Rectal smooth muscle tissue (tissue), 1 donor: ENCODE results near the gene LARP6.
"Not testable (repeated sequence)": the region's sequence is repeated elsewhere in the genome, so short reads cannot be mapped to it uniquely, and the experiment has no call there.

Source experiments
- H3K27ac ChIP-seq: one replicate; pipeline ENCODE4 v1.7.0; 2013; ENCODE audit warnings: low read depth, low read length, inconsistent platforms
- H3K27me3 ChIP-seq: one replicate; pipeline ENCODE4 v1.7.0; 2013; ENCODE audit warnings: low read length; ENCODE audit not compliant: control insufficient read depth, insufficient read depth
- H3K36me3 ChIP-seq: one replicate; pipeline ENCODE4 v1.7.0; 2013; ENCODE audit warnings: low read length; ENCODE audit not compliant: control insufficient read depth, insufficient read depth
- H3K4me1 ChIP-seq: one replicate; pipeline ENCODE4 v1.7.0; 2013; ENCODE audit warnings: low read length; ENCODE audit not compliant: control insufficient read depth, insufficient read depth
- H3K4me3 ChIP-seq: one replicate; pipeline ENCODE4 v1.7.0; 2013; ENCODE audit warnings: low read length
- H3K9ac ChIP-seq: one replicate; pipeline ENCODE4 v1.7.0; 2013; ENCODE audit warnings: low read length

The LARP6 gene

DNA sequence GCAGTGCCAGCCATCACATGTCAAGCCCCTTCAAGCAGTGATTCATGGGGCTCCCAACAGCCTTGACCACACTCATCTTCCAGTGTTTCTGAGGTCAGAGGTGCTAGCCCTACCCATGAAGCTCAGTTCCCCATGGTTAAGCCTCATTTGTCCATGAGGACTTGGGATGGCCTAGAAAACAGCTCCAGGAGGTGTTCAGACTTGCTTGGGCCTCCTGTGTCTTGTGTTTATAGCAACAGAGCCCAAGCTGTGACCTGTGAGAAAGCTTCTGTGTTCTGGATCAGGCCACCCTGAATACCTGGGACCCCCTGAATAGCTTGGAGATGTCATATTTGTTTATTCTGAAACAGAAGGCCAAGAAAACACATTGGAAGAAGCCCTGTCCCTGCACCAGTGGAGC, 36.7 kb downstream of the LARP6 start:
- no peak overlapping the region for H3K4me3 ChIP-seq
- no peak overlapping the region for H3K9ac ChIP-seq
- no peak overlapping the region for H3K27ac ChIP-seq
- no peaks in the 10 kb centered on the region for H3K4me1 ChIP-seq
- H3K36me3 ChIP-seq: no peaks in the 10 kb centered on the region
- no peaks in the 10 kb centered on the region for H3K27me3 ChIP-seq

- H3K27me3 ChIP-seq: no peaks in the 10 kb centered on the region
- H3K4me1 ChIP-seq: no peaks in the 10 kb centered on the region
- H3K9ac ChIP-seq: no peak overlapping the region
- H3K27ac ChIP-seq: no peak overlapping the region
- H3K4me3 ChIP-seq: no peak overlapping the region
- no peaks in the 10 kb centered on the region for H3K36me3 ChIP-seq
Observed at GRCh38 chr15:70815604-70816003, 38.4 kb downstream of the LARP6 start.

GRCh38 chr15:70815011-70815410, 38.9 kb downstream of the LARP6 start:
- not testable (repeated sequence) for H3K4me1 ChIP-seq, H3K36me3 ChIP-seq, H3K4me3 ChIP-seq, H3K27ac ChIP-seq, H3K27me3 ChIP-seq, H3K9ac ChIP-seq

GRCh38 chr15:70812827-70813364, 41.1 kb downstream of the LARP6 start:
- Histone ChIP-seq H3K36me3 (no peaks in the 10 kb centered on the region), H3K9ac (no peak overlapping the region), H3K27me3 (no peaks in the 10 kb centered on the region), H3K27ac (no peak overlapping the region), H3K4me1 (no peaks in the 10 kb centered on the region), H3K4me3 (no peak overlapping the region)

DNA sequence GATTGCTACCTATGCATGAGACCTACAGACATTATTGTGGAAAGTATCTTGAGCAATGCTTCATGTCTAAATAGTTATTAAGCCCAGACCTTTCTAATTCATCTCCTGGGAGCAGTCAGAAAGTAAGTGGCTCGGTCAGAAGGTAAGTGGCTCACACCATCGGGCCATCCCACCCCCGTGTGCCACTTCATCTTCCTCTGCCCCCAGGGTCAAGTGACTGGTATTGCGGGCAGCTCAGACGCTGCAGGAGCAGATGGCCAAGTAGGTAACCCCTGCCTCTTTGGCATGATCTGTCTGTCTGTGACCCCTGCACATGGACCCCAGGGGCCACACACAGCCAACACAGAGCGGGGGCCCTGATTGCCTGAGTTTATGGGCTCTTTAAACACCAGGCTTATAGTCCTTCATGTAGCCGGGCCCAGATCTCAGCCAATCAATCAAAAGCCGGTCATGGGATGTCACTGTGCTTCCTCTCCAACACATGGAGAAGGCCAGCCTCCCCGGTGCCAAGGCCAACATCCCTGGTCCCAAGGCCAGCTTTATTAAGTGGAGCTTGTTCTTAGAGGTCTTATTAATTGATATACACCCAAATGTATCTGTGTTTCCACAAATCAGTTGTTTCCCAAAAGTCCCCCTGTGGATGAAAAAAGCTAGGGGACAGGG, 42.9 kb downstream of the LARP6 start:
- no peak overlapping the region for H3K9ac ChIP-seq
- no peak overlapping the region for H3K27ac ChIP-seq
- no peaks in the 10 kb centered on the region for H3K27me3 ChIP-seq
- no peak overlapping the region for H3K4me3 ChIP-seq
- no peaks in the 10 kb centered on the region for H3K36me3 ChIP-seq
- H3K4me1 ChIP-seq: no peaks in the 10 kb centered on the region

GRCh38 chr15:70806992-70807712, 46.8 kb downstream of the LARP6 start:
- Histone ChIP-seq H3K27me3 (no peaks in the 10 kb centered on the region), H3K36me3 (no peaks in the 10 kb centered on the region), H3K27ac (no peak overlapping the region), H3K4me1 (no peaks in the 10 kb centered on the region), H3K9ac (no peak overlapping the region), H3K4me3 (no peak overlapping the region)

DNA sequence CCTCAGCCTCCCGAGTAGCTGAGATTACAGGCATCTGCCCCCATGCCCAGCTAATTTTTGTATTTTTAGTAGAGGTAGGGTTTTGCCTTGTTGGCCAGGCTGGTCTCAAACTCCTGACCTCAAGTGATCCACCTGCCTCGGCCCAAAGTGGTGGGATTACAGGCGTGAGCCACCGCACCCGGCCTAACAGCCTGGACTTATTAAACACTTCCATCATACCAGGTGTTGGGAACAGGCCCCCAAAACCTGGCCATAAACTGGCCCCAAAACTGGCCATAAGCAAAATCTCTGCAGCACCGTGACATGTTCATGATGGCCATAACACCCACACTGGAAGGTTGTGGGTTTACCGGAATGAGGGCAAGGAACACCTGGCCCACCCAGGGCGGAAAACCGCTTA, 49.6 kb downstream of the LARP6 start:
- not testable (repeated sequence) for H3K27ac ChIP-seq, H3K4me3 ChIP-seq, H3K36me3 ChIP-seq, H3K4me1 ChIP-seq, H3K9ac ChIP-seq, H3K27me3 ChIP-seq

DNA sequence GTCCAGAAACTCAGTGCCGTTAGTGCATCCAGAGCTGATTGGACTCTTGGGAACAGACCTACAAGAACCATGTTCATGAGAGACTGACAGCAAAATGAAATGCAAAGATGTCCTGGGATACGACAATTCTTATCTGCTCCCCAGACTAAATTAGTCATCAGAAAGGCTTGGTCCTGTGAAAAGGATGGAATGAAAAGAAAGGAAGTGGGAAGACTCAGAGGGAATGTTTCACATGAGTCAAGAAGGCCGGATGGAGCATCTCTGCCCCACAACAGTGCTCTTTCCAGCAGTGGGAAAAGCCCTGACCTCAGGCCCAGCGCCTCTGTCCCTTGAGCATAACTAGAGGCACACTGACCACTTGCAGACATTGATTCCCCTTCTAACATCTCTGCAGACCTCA, 51.3 kb downstream of the LARP6 start:
- H3K27me3 ChIP-seq: no peaks in the 10 kb centered on the region
- H3K4me3 ChIP-seq: no peak overlapping the region
- H3K9ac ChIP-seq: no peak overlapping the region
- no peaks in the 10 kb centered on the region for H3K36me3 ChIP-seq
- H3K4me1 ChIP-seq: no peaks in the 10 kb centered on the region
- no peak overlapping the region for H3K27ac ChIP-seq

- H3K27ac ChIP-seq: no peak overlapping the region
- no peak overlapping the region for H3K4me3 ChIP-seq
- no peak overlapping the region for H3K9ac ChIP-seq
- no peaks in the 10 kb centered on the region for H3K36me3 ChIP-seq
- no peaks in the 10 kb centered on the region for H3K4me1 ChIP-seq
- no peaks in the 10 kb centered on the region for H3K27me3 ChIP-seq
Observed at GRCh38 chr15:70801109-70801508, 52.8 kb downstream of the LARP6 start.

GRCh38 chr15:70799667-70800450, 54.1 kb downstream of the LARP6 start:
- no peak overlapping the region for H3K27ac ChIP-seq
- no peaks in the 10 kb centered on the region for H3K4me1 ChIP-seq
- no peaks in the 10 kb centered on the region for H3K27me3 ChIP-seq
- no peak overlapping the region for H3K4me3 ChIP-seq
- H3K36me3 ChIP-seq: no peaks in the 10 kb centered on the region
- no peak overlapping the region for H3K9ac ChIP-seq

DNA sequence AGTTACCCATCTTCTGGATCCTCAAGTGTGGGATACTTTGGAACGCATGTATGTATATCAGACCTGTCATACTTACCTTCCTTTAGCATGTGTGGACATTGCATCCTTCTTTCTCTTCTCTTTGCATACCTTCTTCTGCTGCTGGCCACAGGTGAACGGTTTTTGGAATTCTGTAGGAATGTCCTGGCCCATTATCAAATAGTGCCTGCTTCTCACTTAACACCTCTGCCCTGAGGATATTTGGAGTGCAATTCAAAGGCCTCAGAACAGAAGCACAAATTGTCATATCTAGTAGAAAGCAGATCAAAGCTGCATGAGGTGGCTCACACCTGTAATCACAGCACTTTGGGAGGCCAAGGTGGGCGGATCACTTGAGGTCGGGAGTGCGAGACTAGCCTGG, 56.5 kb downstream of the LARP6 start:
- Histone ChIP-seq H3K4me3 (no peak overlapping the region), H3K27me3 (no peaks in the 10 kb centered on the region), H3K4me1 (no peaks in the 10 kb centered on the region), H3K27ac (no peak overlapping the region), H3K9ac (no peak overlapping the region), H3K36me3 (no peaks in the 10 kb centered on the region)

DNA sequence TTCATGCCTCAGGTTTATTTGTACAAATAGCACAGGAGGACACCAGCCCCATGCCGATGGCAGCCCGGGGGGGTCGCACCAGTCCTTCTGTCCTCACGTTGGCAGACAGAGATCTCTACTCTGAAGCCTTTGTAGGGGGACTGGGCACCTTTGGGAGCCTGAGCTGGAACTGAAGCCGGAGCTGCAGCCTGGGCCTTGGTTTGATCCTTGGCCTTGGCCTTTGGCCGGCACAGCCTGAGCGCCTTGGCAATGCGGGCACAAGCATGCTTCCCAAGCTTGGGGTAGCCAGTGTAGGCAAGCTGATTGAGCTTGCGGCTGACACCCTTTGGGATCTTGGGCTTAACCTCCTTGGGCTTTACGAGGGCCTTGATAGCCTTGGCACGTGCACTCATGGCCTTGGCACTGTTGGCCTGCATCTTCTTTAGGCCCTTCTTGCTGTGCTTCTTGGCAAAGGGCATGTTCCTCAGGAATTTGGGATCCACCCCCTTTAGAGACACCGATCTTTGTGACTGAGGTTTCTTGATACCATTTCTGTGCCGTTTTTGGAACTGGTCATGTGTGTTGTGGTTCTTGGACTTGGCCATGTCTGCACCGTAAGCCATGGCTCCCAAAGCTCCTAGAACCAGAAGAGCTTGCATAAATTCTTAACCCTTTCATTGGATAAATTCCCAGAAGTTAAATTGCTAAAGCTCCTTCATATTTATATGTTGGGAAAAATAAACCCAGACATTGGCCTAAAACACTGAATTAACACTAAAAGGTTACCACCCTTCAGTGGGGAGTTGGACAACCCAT, 57.2 kb downstream of the LARP6 start:
- Histone ChIP-seq H3K27ac (no peak overlapping the region), H3K36me3 (no peaks in the 10 kb centered on the region), H3K27me3 (no peaks in the 10 kb centered on the region), H3K4me1 (no peaks in the 10 kb centered on the region), H3K4me3 (no peak overlapping the region), H3K9ac (no peak overlapping the region)
